ENCODE measurements around the gene COASY.

DNA sequence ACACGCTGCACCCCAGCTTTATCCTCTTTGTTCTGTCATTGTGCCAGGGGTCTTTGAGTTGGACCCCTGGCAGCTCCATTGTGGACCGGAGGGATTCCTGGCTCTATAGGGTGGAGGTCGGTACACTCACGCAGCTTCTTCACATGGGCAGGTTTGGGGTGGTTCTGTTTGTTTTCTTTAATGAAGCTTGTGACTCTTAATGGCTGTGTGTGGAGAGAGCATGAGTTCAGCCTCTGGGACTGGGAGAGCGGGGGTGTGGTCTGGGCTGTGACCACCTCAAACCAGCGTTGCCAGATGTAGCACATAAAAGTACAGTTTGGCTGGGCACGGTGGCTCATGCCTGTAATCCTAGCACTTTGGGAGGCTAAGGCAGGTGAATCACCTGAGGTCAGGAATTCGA, 47.1 kb upstream of the COASY start:
- TF ChIP-seq MAX (CRISPR knock-in tag; IDR thresholded peaks at IDR 0.05) (no peak), CTCF (IDR thresholded peaks at IDR 0.05) (no peak), FOXJ3 (CRISPR knock-in tag; IDR thresholded peaks at IDR 0.05; ENCODE audit: borderline replicate concordance) (no peak), E2F1 (CRISPR knock-in tag; IDR thresholded peaks at IDR 0.05) (no peak), RORB (CRISPR knock-in tag; IDR thresholded peaks at IDR 0.05) (no peak), TCF7 (CRISPR knock-in tag; IDR thresholded peaks at IDR 0.05; ENCODE audit: low read depth) (no peak), SMAD4 (CRISPR knock-in tag; IDR thresholded peaks at IDR 0.05) (no peak), RELA (CRISPR knock-in tag; IDR thresholded peaks at IDR 0.05; ENCODE audit: borderline replicate concordance) (no peak), ZNF121 (CRISPR knock-in tag; IDR thresholded peaks at IDR 0.05) (no peak), FOXP1 (CRISPR knock-in tag; IDR thresholded peaks at IDR 0.05; ENCODE audit: borderline replicate concordance) (no peak)
- TF ChIP-seq, protein P1, sequence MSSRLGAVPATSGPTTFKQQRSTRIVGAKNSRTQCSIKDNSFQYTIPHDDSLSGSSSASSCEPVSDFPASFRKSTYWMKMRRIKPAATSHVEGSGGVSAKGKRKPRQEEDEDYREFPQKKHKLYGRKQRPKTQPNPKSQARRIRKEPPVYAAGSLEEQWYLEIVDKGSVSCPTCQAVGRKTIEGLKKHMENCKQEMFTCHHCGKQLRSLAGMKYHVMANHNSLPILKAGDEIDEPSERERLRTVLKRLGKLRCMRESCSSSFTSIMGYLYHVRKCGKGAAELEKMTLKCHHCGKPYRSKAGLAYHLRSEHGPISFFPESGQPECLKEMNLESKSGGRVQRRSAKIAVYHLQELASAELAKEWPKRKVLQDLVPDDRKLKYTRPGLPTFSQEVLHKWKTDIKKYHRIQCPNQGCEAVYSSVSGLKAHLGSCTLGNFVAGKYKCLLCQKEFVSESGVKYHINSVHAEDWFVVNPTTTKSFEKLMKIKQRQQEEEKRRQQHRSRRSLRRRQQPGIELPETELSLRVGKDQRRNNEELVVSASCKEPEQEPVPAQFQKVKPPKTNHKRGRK (CRISPR knock-in tag; IDR thresholded peaks at IDR 0.05; ENCODE audit: borderline replicate concordance): no peak
- TF ChIP-seq, protein P2, sequence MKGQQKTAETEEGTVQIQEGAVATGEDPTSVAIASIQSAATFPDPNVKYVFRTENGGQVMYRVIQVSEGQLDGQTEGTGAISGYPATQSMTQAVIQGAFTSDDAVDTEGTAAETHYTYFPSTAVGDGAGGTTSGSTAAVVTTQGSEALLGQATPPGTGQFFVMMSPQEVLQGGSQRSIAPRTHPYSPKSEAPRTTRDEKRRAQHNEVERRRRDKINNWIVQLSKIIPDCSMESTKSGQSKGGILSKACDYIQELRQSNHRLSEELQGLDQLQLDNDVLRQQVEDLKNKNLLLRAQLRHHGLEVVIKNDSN (CRISPR knock-in tag; IDR thresholded peaks at IDR 0.05): no peak
- TF ChIP-seq, protein P3, sequence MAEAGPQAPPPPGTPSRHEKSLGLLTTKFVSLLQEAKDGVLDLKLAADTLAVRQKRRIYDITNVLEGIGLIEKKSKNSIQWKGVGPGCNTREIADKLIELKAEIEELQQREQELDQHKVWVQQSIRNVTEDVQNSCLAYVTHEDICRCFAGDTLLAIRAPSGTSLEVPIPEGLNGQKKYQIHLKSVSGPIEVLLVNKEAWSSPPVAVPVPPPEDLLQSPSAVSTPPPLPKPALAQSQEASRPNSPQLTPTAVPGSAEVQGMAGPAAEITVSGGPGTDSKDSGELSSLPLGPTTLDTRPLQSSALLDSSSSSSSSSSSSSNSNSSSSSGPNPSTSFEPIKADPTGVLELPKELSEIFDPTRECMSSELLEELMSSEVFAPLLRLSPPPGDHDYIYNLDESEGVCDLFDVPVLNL (CRISPR knock-in tag; IDR thresholded peaks at IDR 0.05; ENCODE audit: borderline replicate concordance, low read depth): no peak

Measured in WTC11 (cell line).